ENCODE measurements around the gene PGM5. TPM values are rescaled to one million over a fixed set of nuclear protein-coding genes. Genes with fewer than 3 reads are reported as not detected.

Gene PGM5
- total and polyA plus RNA-seq, 2 of the 8 experiments (the other 6 are each of a cell fraction or from before 2014, with no cell fraction given): not detected

DNA sequence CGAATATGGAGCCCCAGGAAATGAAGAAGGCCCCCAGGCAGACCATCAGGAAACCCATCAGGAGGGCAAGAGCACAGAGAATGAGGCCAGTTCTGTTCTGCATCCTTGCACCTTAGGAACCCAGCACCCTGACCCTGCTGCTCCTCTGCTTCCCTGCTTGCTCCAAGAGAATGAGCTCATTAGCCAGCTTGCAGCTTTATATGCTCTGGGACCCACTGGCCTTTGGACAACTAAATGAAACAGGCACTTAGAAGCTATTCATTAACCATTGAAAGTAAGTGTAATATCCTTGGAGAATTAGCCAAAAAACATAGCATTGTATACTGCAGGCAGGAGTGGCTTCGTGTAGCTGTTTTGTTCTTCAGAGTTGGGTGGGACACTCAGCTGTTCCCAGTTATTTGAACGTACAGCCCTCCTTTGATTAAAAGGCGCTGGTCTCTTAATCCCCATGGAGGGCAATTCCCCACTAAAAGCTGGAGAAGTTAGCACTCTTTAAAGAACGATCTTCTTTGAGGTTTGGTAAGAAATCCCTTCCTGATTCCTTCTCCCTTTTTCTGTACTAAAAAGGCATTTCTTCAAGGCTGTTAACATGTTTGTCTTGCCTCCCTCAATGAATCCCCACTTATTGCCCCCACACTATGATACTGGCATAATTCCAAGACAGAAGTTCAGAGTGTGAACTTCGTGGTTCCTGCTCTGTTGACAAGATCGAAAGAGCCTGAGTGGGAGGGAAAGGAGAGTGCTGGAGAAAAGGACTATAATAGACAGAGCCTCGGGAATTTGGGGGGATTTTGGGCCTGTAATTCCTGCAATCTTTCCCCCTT lies 184.5 kb downstream of the PGM5 start, which contains the start of gene TMEM252:
Gene TMEM252 (minus strand): TSS at position 172 of the 824 bp plus-strand sequence. CDS start 69 bp downstream, at position 103.
- Histone ChIP-seq H2AK5ac (ENCODE audit: low read depth, low read length) (no peak within 1 kb of the TSS), H4K91ac (replicated peaks; ENCODE audit: insufficient read length, low read length) (no peak within 1 kb of the TSS), H4K8ac (ENCODE audit: extremely low read depth, insufficient read depth, low read length) (no peak within 1 kb of the TSS), H3K14ac (ENCODE audit: insufficient read length) (no peak within 1 kb of the TSS), H3K9ac (replicated peaks in 1 of 4; ENCODE audit: extremely low read depth in 1 of 4, low read depth in 3 of 4, low read length in 3 of 4) (no peak within 1 kb of the TSS), H3K9me3 (ENCODE audit: insufficient read depth in 2 of 2, low read depth in 1 of 2, low read length in 1 of 2) (no peaks in the 10 kb centered on the region), H3K4me1 (replicated peaks in 1 of 4; ENCODE audit: control insufficient read depth in 3 of 4, insufficient read depth in 4 of 4, low read length in 3 of 4) (no peaks in the 10 kb centered on the region), H2BK120ac (replicated peaks; ENCODE audit: low read depth, low read length) (no peak within 1 kb of the TSS), H3K79me2 (ENCODE audit: control insufficient read depth in 1 of 2, insufficient read depth in 2 of 2, low read length in 2 of 2) (no peaks in the 10 kb centered on the region), H3K4ac (replicated peaks; ENCODE audit: insufficient read length, low read depth, low read length) (no peak within 1 kb of the TSS), H3K27ac (ENCODE audit: low read depth, low read length) (no peak within 1 kb of the TSS), H3K18ac (ENCODE audit: extremely low read depth, low read length) (no peak within 1 kb of the TSS), H3K36me3 (ENCODE audit: control insufficient read depth in 2 of 4, insufficient read depth in 4 of 4, low read length in 3 of 4) (no peaks in the 10 kb centered on the region), H3K27me3 (replicated peaks in 1 of 4; ENCODE audit: control insufficient read depth in 3 of 4, extremely low read depth in 1 of 4, insufficient read depth in 3 of 4, low read length in 3 of 4) (peaks cover 0 to 3% (median 2%) of the 10 kb centered on the region in 4 experiments; a peak in 3 of 7 replicates), H3K79me1 (ENCODE audit: low read depth, low read length) (no peaks in the 10 kb centered on the region), H2BK12ac (ENCODE audit: low read depth, low read length) (no peak within 1 kb of the TSS), H4K20me1 (replicated peaks in 1 of 2; ENCODE audit: control insufficient read depth in 1 of 2, insufficient read depth in 2 of 2, low read length in 2 of 2) (no peaks in the 10 kb centered on the region), H2BK20ac (ENCODE audit: low read length) (no peak within 1 kb of the TSS), H3K4me2 (ENCODE audit: insufficient read depth in 1 of 2, low read depth in 2 of 2, low read length in 2 of 2) (no peak within 1 kb of the TSS), H2BK5ac (ENCODE audit: low read depth, low read length) (no peak within 1 kb of the TSS), H2BK15ac (ENCODE audit: low read length) (no peak within 1 kb of the TSS), H3K4me3 (ENCODE audit: extremely low read depth in 1 of 4, insufficient read depth in 2 of 4, low read depth in 3 of 4, low read length in 4 of 4) (no peak within 1 kb of the TSS), H3K23me2 (ENCODE audit: low read depth, low read length) (no peaks in the 10 kb centered on the region), H4K5ac (ENCODE audit: insufficient read length, low read depth, low read length) (no peak within 1 kb of the TSS), H3K56ac (replicated peaks; ENCODE audit: insufficient read length, low read depth, low read length) (no peak within 1 kb of the TSS), H3K23ac (ENCODE audit: insufficient read length) (no peak within 1 kb of the TSS), H2AFZ (ENCODE audit: low read length) (no peak within 1 kb of the TSS)
- WGBS, 2 experiments (ENCODE audit: extremely low coverage in 1 of 2, insufficient coverage in 1 of 2, insufficient read length in 1 of 2, insufficient replicate concordance in 2 of 2, low coverage in 1 of 2, low lambda C conversion rate in 2 of 2, missing lambda C conversion rate in 1 of 2): 73% methylated on average over 8 of the region's 8 CpGs; no CpG with 5 or more reads in 1 of the 2 experiments
- DNase-seq (ENCODE audit: low read depth in 1 of 2, low spot score in 2 of 2) (no peak), FAIRE-seq (no peak)
- CTCF ChIA-PET (ENCODE audit: partially characterized antibody): interaction anchor here (1.1 to 3.4 kb wide), 5 partner anchors 11 to 32 kb away, joined by 3 to 22 read pairs (median 8); no protein-coding TSS in a partner anchor
- POLR2A ChIA-PET (ENCODE audit: partially characterized antibody): interaction anchor here (0.7 kb wide), 1 partner anchor 38 kb away, joined by 3 read pairs; no protein-coding TSS in a partner anchor
- TF ChIP-seq GABPA (IDR thresholded peaks at IDR 0.05; ENCODE audit: borderline replicate concordance, insufficient read depth, low read length) (no peak), HDAC6 (IDR thresholded peaks at IDR 0.05; ENCODE audit: low read depth, low read length) (no peak), POLR2AphosphoS5 (IDR thresholded peaks at IDR 0.05; ENCODE audit: low read depth, low read length) (no peak), CBX8 (IDR thresholded peaks at IDR 0.05; ENCODE audit: borderline replicate concordance, low read depth, low read length) (no peak), RAD21 (IDR thresholded peaks at IDR 0.05 in 1 of 2, conservative IDR thresholded peaks at IDR 0.05 in 1 of 2; ENCODE audit: low read depth in 2 of 2, low read length in 2 of 2) (no peak), NRF1 (IDR thresholded peaks at IDR 0.05; ENCODE audit: low read depth, low read length) (no peak), BACH1 (IDR thresholded peaks at IDR 0.05; ENCODE audit: low read length) (no peak), RBBP5 (IDR thresholded peaks at IDR 0.05; ENCODE audit: borderline replicate concordance, low read depth, low read length) (no peak), TCF12 (IDR thresholded peaks at IDR 0.05; ENCODE audit: low read depth, low read length) (no peak)
- TF ChIP-seq, protein P1, sequence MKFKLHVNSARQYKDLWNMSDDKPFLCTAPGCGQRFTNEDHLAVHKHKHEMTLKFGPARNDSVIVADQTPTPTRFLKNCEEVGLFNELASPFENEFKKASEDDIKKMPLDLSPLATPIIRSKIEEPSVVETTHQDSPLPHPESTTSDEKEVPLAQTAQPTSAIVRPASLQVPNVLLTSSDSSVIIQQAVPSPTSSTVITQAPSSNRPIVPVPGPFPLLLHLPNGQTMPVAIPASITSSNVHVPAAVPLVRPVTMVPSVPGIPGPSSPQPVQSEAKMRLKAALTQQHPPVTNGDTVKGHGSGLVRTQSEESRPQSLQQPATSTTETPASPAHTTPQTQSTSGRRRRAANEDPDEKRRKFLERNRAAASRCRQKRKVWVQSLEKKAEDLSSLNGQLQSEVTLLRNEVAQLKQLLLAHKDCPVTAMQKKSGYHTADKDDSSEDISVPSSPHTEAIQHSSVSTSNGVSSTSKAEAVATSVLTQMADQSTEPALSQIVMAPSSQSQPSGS (IDR thresholded peaks at IDR 0.05; ENCODE audit: low read length): no peak
